D721Med (cell line): Measurements from ENCODE around the gene ONECUT2.

ENCODE experiments used
- DNase-seq: peaks from one replicate; pipeline ENCODE4 v3.0.0; 2011; ENCODE audit warnings: low spot score; ENCODE audit not compliant: insufficient read length
- FAIRE-seq: peaks from 2 replicates; lab custom pipeline; 2011; peaks lifted over from hg19 to GRCh38; lab: Jason Lieb, UNC
- CTCF ChIP-seq: IDR thresholded peaks from 2 replicates; pipeline ENCODE4 v1.5.1; 2012; ENCODE audit warnings: mild to moderate bottlenecking, control low read depth; ENCODE audit not compliant: insufficient read depth; ENCODE audit errors: missing control alignments

The ONECUT2 gene

DNA sequence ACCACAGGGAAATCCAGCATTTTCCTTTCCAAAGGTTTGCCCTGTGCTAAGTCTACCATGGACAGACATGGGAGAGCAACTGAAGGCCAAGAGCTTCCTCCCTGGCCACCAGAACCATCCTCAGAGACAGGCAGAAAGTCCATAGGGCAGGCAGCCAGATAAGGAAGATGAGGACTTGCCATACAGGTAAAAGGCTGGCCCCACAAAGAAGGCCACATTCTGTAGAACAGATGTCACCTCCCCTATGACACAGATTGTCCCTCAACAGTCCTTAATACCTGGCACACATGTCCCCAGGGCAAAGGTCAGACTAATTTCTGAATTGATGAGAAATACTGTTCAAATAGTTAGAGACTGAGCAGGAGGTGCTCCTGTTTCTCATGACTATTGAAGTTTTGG lies 99.3 kb downstream of the ONECUT2 start:
- DNase-seq = no peak
- peak; percentile 77 for FAIRE-seq
- no peak for TF ChIP-seq CTCF

GRCh38 chr18:57538614-57539013 lies 103.4 kb downstream of the ONECUT2 start:
- FAIRE-seq (no peak), DNase-seq (no peak)
- no peak for TF ChIP-seq CTCF

DNA sequence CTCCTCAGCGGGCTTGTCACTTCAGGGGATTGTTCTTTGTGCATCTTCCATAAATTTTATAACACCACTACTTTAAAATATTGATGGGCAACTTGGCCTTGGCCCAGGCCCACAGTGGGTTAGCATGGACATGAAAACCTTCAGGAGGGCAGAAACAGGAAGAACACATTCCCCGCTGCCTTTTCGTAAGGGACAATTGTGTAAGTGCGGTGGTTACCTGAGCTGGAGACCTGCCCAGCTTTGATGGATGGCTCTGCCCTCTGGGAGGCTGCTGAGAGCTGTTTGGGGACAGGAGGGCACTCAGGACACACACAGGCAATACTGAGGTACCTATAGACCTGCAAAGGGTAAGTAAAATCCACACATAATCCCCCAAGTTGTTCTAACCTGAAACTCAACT lies 104.5 kb downstream of the ONECUT2 start:
- DNase-seq = no peak
- no peak for TF ChIP-seq CTCF
- FAIRE-seq = no peak
